AML-193 (cell line): ENCODE results near the gene KRT7.

ENCODE experiments used
- DNase-seq, 2 experiments: peaks; one replicate each; lab custom pipeline; 2025; lab: John Stamatoyannopoulos, UW

The KRT7 gene

DNA sequence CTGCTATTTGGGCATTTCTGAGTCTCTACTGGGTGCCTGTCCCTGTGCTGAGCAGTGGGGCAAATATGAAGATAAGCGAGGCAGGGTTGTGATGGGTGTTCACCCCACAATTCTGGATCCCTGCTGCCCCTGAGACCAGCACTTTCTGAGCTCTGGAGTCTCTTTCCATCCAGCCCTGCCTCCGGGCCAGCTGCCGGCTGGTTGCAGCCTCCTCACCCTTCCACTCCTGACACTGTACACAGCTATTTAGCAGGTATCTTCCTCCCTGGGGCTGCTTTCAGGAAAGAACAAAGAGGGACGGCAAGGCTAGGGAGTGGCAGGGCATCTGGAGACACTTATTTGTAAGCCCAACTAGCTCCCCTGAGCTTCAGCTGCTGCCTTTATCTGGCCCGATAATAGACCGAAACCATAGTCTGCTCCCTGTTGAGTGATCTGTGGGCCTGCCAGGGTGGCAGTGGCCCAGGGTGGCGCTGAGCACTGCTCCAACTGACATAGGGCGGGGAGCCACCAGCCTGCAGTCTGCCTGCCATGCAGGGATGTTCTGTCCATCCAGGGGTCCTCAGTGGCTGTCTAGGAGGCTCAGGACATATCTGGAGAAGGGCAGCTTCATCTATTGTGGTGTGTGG is 33.6 kb upstream of the KRT7 start:
- no peak for DNase-seq

DNA sequence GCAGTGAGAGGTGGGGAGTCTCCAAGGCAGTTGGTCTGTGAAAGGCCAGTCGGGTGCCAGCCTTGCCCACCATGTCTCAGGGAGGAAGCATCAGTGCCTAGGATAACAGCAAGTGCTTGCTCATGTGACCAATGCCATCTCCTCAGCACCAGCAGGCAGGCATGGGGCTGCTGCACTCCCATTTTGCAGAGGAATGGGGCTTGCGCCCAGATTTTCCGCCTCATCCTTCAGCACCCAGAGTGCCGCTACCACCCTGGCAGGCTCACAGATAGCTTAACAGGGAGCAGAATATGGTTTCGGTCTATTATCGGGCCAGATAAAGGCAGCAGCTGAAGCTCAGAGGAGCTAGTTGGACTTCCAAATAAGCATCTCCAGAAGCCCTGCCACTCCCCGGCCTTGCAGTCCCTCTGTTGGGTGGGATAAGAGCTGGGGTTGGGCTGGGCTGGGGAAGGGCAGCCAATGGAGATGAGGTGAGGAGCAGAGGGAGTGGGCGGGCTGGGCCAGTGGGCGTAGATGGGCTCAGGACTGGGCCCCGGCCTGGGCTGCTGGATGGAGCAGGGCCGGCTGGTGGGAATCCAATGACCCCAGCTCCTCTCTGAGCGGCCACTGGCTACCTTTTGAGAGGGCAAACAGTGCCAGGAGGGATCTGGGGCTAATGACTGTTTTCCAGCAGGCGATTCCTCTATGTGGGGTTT is 32.8 kb upstream of the KRT7 start:
- no peak for DNase-seq

- no peak for DNase-seq
Measured at GRCh38 chr12:52200781-52201450, 32.1 kb upstream of the KRT7 start.

DNA sequence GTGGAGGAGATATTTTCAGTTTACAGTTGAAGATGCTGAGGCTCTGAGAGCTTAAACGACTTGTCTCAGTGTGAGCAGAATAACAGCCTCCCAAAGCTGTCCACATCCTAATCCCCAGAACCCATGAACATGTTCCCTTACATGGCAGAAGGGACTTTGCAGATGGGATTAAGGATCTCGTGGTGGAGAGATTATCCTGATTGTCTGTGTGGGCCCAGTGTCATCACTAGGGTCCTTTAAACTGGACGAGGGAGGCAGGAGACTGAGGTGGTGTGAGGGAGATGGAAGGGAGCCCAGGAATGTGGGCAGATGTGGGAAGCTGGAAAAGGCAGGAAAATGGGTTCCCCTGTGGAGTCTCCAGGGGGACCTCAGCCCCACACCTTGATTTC is 31.6 kb upstream of the KRT7 start:
- no peak for DNase-seq

GRCh38 chr12:52202361-52203078 is 30.5 kb upstream of the KRT7 start:
- DNase-seq, result no peak

- DNase-seq, result peak; percentile 92 to 95
Measured at GRCh38 chr12:52203079-52203921, 29.7 kb upstream of the KRT7 start.

- DNase-seq, result no peak
Measured at GRCh38 chr12:52204095-52204930, 28.7 kb upstream of the KRT7 start.

DNA sequence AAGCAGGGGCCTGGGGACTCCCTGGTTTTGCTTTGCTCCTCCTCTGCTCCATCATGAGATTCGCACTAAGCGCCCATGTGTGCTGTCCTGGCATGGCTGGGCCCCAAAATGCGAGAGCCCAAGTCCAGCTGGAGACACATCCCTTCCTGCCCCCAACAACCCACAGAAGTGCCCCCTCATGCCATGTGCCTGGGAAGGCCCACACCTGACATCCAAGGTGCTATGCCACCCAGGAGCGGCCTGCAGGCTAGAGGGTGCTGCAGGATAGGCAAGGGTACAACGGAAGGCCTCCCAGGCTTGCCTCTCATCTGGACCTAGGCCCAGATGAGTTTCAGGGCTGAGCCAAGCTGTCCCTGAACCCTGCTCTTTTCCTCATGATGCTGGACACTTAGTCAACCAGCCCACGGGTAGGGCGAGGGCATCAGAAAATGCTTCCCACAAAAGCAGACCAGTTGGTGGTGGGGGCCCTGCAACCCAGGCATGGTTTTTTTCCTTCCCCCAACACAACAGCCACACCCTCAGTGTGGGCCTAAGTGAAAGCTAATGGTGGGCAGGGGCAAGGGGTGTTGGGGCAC is 28.0 kb upstream of the KRT7 start:
- no peak for DNase-seq

GRCh38 chr12:52205612-52206303 is 27.3 kb upstream of the KRT7 start:
- DNase-seq, result no peak

GRCh38 chr12:52206304-52207040 is 26.6 kb upstream of the KRT7 start:
- DNase-seq, result no peak

- no peak for DNase-seq
Measured at GRCh38 chr12:52207106-52207505, 25.9 kb upstream of the KRT7 start.

GRCh38 chr12:52207895-52208294 is 25.1 kb upstream of the KRT7 start:
- no peak for DNase-seq

DNA sequence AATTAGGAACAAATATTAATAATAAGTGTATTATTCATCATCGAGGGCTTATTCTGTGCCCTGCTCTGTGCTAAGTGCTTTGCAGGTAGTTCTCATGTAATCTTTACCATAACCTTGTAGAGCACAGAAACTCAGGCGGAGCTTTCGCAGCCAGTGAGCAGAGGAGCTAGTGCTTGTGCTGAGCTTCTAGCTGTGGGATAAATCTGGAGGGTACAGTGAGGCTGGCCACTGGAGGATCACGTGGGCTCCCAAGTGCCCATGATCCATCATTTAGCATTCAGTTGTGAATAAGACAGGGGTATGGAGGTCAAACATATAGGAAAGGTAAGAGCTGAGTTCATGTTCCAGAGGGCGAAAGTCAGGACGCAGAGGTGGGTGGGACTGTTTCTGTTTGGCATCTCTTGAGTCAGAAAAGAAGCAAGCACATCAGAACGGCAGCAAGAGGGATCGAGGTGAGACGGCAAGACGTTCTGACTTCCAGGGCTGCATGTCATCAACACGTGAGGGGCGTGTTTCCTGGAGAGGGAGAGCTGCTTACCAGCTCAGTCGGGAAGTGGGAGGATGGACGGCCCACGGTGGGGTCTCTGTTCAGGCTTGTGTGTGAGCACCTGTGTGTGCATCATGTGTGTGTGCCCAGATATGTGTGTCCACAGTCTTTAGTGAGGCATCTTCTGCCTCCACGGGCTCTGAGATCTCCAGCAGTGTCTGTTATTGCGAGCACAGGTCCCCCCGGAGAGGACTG is 24.4 kb upstream of the KRT7 start:
- no peak for DNase-seq

GRCh38 chr12:52209321-52209720 is 23.7 kb upstream of the KRT7 start:
- DNase-seq, result no peak

- no peak for DNase-seq
Measured at GRCh38 chr12:52210186-52210924, 22.7 kb upstream of the KRT7 start.

- no peak for DNase-seq
Measured at GRCh38 chr12:52210925-52211650, 22.0 kb upstream of the KRT7 start.
